ENCODE results near the gene CLIP4. TPM values are rescaled to one million over a fixed set of nuclear protein-coding genes. Genes with fewer than 3 reads are reported as not detected.
A peak's percentile ranks its signal among the peaks of the same experiment; 100 is the strongest.

CLIP4 gene
- total and polyA plus RNA-seq, 2 of the 13 experiments (the other 11 are each of a cell fraction or from before 2014, with no cell fraction given), result 0.46 to 0.49 TPM

- TF ChIP-seq GMEB2 (CRISPR knock-in tag; IDR thresholded peaks at IDR 0.05; ENCODE audit: low read depth) (no peak), RCOR2 (CRISPR knock-in tag; IDR thresholded peaks at IDR 0.05) (no peak), PAWR (CRISPR knock-in tag; IDR thresholded peaks at IDR 0.05; ENCODE audit: borderline replicate concordance) (no peak), ETV5 (CRISPR knock-in tag; IDR thresholded peaks at IDR 0.05; ENCODE audit: borderline replicate concordance) (no peak)
Measured at GRCh38 chr2:29119211-29119610, 4.0 kb downstream of the CLIP4 start (continued).

GRCh38 chr2:29120846-29121245, 5.6 kb downstream of the CLIP4 start:
- DNase-seq (ENCODE audit: low spot score) (no peak), ATAC-seq (no peak), FAIRE-seq (no peak)
- no peak overlapping the region for H3K27ac ChIP-seq (ENCODE audit: extremely low read length, insufficient read depth, low read length)
- no TSS peak for BruUV-seq (replicated peaks)
- no peaks in the 10 kb centered on the region for H3K36me3 ChIP-seq (replicated peaks in 1 of 2; ENCODE audit: control insufficient read depth in 1 of 2, insufficient read depth in 2 of 2, low read length in 2 of 2)
- no peaks in the 10 kb centered on the region for H4K20me1 ChIP-seq (ENCODE audit: insufficient read depth, low read length)
- ChIA-PET CTCF (ENCODE audit: low intra/inter-chr PET ratio, low total read pairs) (no interaction called here), POLR2A (interaction anchor here (1.2 kb wide), 1 partner anchor 9 kb away, joined by 3 read pairs; no protein-coding TSS in a partner anchor)
- no peak overlapping the region for H3K9ac ChIP-seq (ENCODE audit: insufficient read depth, low read depth, low read length)
- H3K4me1 ChIP-seq (ENCODE audit: insufficient read depth, low read length), result peaks cover 20% of the 10 kb centered on the region
- in situ Hi-C loops (cut with HindIII; ENCODE audit: extremely low pct_ligation_motif_present, low pct_unique_long_range_greater_than_20kb) (no loop called here), intact Hi-C loops (cut with micrococcal nuclease; ENCODE audit: unreplicated experiment) (no loop called here)
- H3K4me2 ChIP-seq (ENCODE audit: low read depth, low read length), result no peak overlapping the region
- WGBS (ENCODE audit: low lambda C conversion rate), result 61% methylated on average over 2 of the region's 2 CpGs
- no peak overlapping the region for H2AFZ ChIP-seq (ENCODE audit: low read length)
- peaks cover 10% of the 10 kb centered on the region; the same call in 1 of the 2 replicates for H3K9me3 ChIP-seq (ENCODE audit: low read length)
- TF ChIP-seq MAFK (conservative IDR thresholded peaks at IDR 0.05 in 1 of 2, IDR thresholded peaks at IDR 0.05 in 1 of 2; ENCODE audit: low read length in 2 of 2) (peak; percentile 30 to 75), POGZ (CRISPR knock-in tag; IDR thresholded peaks at IDR 0.05) (no peak), MAFF (IDR thresholded peaks at IDR 0.05; ENCODE audit: low read depth, low read length) (0 out of 2 replicates have a peak, but pooled peaks have one; percentile 43)
- H3K79me2 ChIP-seq (ENCODE audit: insufficient read depth, low read length), result no peaks in the 10 kb centered on the region
- no peak overlapping the region for H3K4me3 ChIP-seq (replicated peaks in 1 of 3; ENCODE audit: insufficient read depth in 1 of 3, low read depth in 2 of 3, low read length in 3 of 3)
- H3K27me3 ChIP-seq (ENCODE audit: control insufficient read depth in 1 of 2, insufficient read depth in 2 of 2, low read length in 2 of 2), result no peaks in the 10 kb centered on the region
